ENCODE results near the gene CYB561. TPM values are rescaled to one million over a fixed set of nuclear protein-coding genes. Genes with fewer than 3 reads are reported as not detected.
A peak's percentile ranks its signal among the peaks of the same experiment; 100 is the strongest.

CYB561 gene
- total RNA-seq, 1 donor from 2014 or later: 9.0 TPM

GRCh38 chr17:63412234-63412633, 33.9 kb downstream of the CYB561 start:
- no peak overlapping the region for H3K4me3 ChIP-seq
- DNase-seq: no peak
- H3K9me3 ChIP-seq (replicated peaks): no peaks in the 10 kb centered on the region
- H3K36me3 ChIP-seq: peaks cover 33% of the 10 kb centered on the region
- H3K27ac ChIP-seq (replicated peaks): no peak overlapping the region
- H3K4me1 ChIP-seq: no peaks in the 10 kb centered on the region
- intact Hi-C loops (cut with micrococcal nuclease): no loop called here
- no peak for TF ChIP-seq CTCF (IDR thresholded peaks at IDR 0.05; ENCODE audit: borderline replicate concordance)
- no peaks in the 10 kb centered on the region for H3K27me3 ChIP-seq (ENCODE audit: low read depth)

GRCh38 chr17:63407741-63408330, 38.3 kb downstream of the CYB561 start:
- intact Hi-C loops (cut with micrococcal nuclease): loop anchor here (5.0 to 10.0 kb wide), 2 partner anchors 331 to 413 kb away; no protein-coding TSS in a partner anchor
- no peaks in the 10 kb centered on the region for H3K4me1 ChIP-seq
- no peaks in the 10 kb centered on the region for H3K9me3 ChIP-seq (replicated peaks)
- H3K4me3 ChIP-seq: no peak overlapping the region
- peaks cover 14% of the 10 kb centered on the region for H3K36me3 ChIP-seq
- no peak for DNase-seq
- no peak overlapping the region for H3K27ac ChIP-seq (replicated peaks)
- H3K27me3 ChIP-seq (ENCODE audit: low read depth): no peaks in the 10 kb centered on the region
- TF ChIP-seq CTCF (IDR thresholded peaks at IDR 0.05; ENCODE audit: borderline replicate concordance): no peak

- H3K4me1 ChIP-seq: no peaks in the 10 kb centered on the region
- no peak overlapping the region for H3K4me3 ChIP-seq
- no peak overlapping the region for H3K27ac ChIP-seq (replicated peaks)
- H3K27me3 ChIP-seq (ENCODE audit: low read depth): no peaks in the 10 kb centered on the region
- no peaks in the 10 kb centered on the region for H3K9me3 ChIP-seq (replicated peaks)
- TF ChIP-seq CTCF (IDR thresholded peaks at IDR 0.05; ENCODE audit: borderline replicate concordance): peak; percentile 92
- DNase-seq: no peak
- peaks cover 5% of the 10 kb centered on the region for H3K36me3 ChIP-seq
- intact Hi-C loops (cut with micrococcal nuclease): loop anchor here (5.0 to 10.0 kb wide), 2 partner anchors 330 to 412 kb away; no protein-coding TSS in a partner anchor
Measured at GRCh38 chr17:63406689-63407330, 39.3 kb downstream of the CYB561 start.

- intact Hi-C loops (cut with micrococcal nuclease): loop anchor here (5.0 to 10.0 kb wide), 2 partner anchors 328 to 411 kb away; no protein-coding TSS in a partner anchor
Measured at GRCh38 chr17:63405741-63406261, 40.3 kb downstream of the CYB561 start.

GRCh38 chr17:63405020-63405419, 41.1 kb downstream of the CYB561 start:
- intact Hi-C loops (cut with micrococcal nuclease): loop anchor here (5.0 to 10.0 kb wide), 2 partner anchors 328 to 410 kb away; no protein-coding TSS in a partner anchor
- Histone ChIP-seq H3K36me3 (no peaks in the 10 kb centered on the region), H3K4me1 (peaks cover 1% of the 10 kb centered on the region), H3K27ac (replicated peaks) (no peak overlapping the region), H3K9me3 (replicated peaks) (no peaks in the 10 kb centered on the region), H3K27me3 (ENCODE audit: low read depth) (no peaks in the 10 kb centered on the region), H3K4me3 (no peak overlapping the region)
- no peak for TF ChIP-seq CTCF (IDR thresholded peaks at IDR 0.05; ENCODE audit: borderline replicate concordance)
- no peak for DNase-seq

More at GRCh38 chr17:63405741-63406261, 40.3 kb downstream of the CYB561 start:
- no peaks in the 10 kb centered on the region for H3K4me1 ChIP-seq
- H3K27me3 ChIP-seq (ENCODE audit: low read depth): no peaks in the 10 kb centered on the region
- no peaks in the 10 kb centered on the region for H3K9me3 ChIP-seq (replicated peaks)
- no peaks in the 10 kb centered on the region for H3K36me3 ChIP-seq
- no peak for DNase-seq
- no peak overlapping the region for H3K27ac ChIP-seq (replicated peaks)
- peak; percentile 80 for TF ChIP-seq CTCF (IDR thresholded peaks at IDR 0.05; ENCODE audit: borderline replicate concordance)
- H3K4me3 ChIP-seq: no peak overlapping the region
